HG03460 (cell line): ENCODE data around the gene C10orf105.

Experiments
- ATAC-seq: cut with Tn5 transposase; IDR thresholded peaks from one replicate; pipeline ENCODE4 v1.9.1; 2021; ENCODE audit not compliant: unreplicated experiment

C10orf105 gene

GRCh38 chr10:71719464-71720201 lies at the start of gene C10orf105:
Gene C10orf105, minus strand, starts transcription at chr10:71719778. Its CDS starts 3,441 bp downstream, at chr10:71716337.
- no peak for ATAC-seq

GRCh38 chr10:71767420-71768035 lies 48.0 kb upstream of the C10orf105 start:
- no peak for ATAC-seq

GRCh38 chr10:71766717-71767419 lies 47.3 kb upstream of the C10orf105 start:
- no peak for ATAC-seq

GRCh38 chr10:71765906-71766716 lies 46.5 kb upstream of the C10orf105 start:
- no peak for ATAC-seq

GRCh38 chr10:71765176-71765904 lies 45.8 kb upstream of the C10orf105 start:
- ATAC-seq: no peak

GRCh38 chr10:71763352-71764127 lies 44.0 kb upstream of the C10orf105 start:
- no peak for ATAC-seq

- ATAC-seq: no peak
Observed at GRCh38 chr10:71762324-71762723, 42.7 kb upstream of the C10orf105 start.

- no peak for ATAC-seq
Observed at GRCh38 chr10:71761541-71762113, 42.0 kb upstream of the C10orf105 start.

GRCh38 chr10:71761105-71761511 lies 41.5 kb upstream of the C10orf105 start:
- no peak for ATAC-seq

GRCh38 chr10:71757399-71757922 lies 37.9 kb upstream of the C10orf105 start:
- no peak for ATAC-seq

- no peak for ATAC-seq
Observed at GRCh38 chr10:71756311-71757191, 37.0 kb upstream of the C10orf105 start.

GRCh38 chr10:71755179-71755879 lies 35.8 kb upstream of the C10orf105 start:
- no peak for ATAC-seq

GRCh38 chr10:71754562-71754961 lies 35.0 kb upstream of the C10orf105 start:
- no peak for ATAC-seq

GRCh38 chr10:71753960-71754505 lies 34.5 kb upstream of the C10orf105 start:
- ATAC-seq: no peak

GRCh38 chr10:71753091-71753959 lies 33.7 kb upstream of the C10orf105 start:
- ATAC-seq: no peak

GRCh38 chr10:71752391-71753090 lies 33.0 kb upstream of the C10orf105 start:
- ATAC-seq: no peak
